ENCODE data around the gene FLT4. TPM values are rescaled to one million over a fixed set of nuclear protein-coding genes. Genes with fewer than 3 reads are reported as not detected.

FLT4 gene
- polyA plus RNA-seq, 1 donor (not counting 4 experiments of a cell fraction or from before 2014, with no cell fraction given) = not detected

GRCh38 chr5:180646963-180647305 lies 2.5 kb downstream of the FLT4 start:
- no peak for FAIRE-seq
- H3K4me3 ChIP-seq (ENCODE audit: control insufficient read depth in 2 of 3, extremely low read depth in 1 of 3, insufficient read depth in 2 of 3, low read depth in 1 of 3, low read length in 3 of 3) = no peak overlapping the region
- H4K20me1 ChIP-seq (ENCODE audit: control insufficient read depth, extremely low read depth, insufficient read depth, low read length) = no peaks in the 10 kb centered on the region
- no peaks in the 10 kb centered on the region for H3K9me1 ChIP-seq (ENCODE audit: control insufficient read depth, extremely low read depth, insufficient read depth, low read length)
- DNase-seq (ENCODE audit: low read depth, low spot score) = no peak
- H3K27ac ChIP-seq (ENCODE audit: control insufficient read depth, insufficient read depth, low read length) = no peak overlapping the region
- dilution Hi-C loops (cut with MboI; ENCODE audit: extremely low pct_ligation_motif_present, low sequenced_read_pairs) = no loop called here
- H3K9me3 ChIP-seq (ENCODE audit: control insufficient read depth, low read depth, low read length) = no peaks in the 10 kb centered on the region
- no peak for TF ChIP-seq EZH2 (IDR thresholded peaks at IDR 0.05; ENCODE audit: low read length)
- TF ChIP-seq, protein P1, sequence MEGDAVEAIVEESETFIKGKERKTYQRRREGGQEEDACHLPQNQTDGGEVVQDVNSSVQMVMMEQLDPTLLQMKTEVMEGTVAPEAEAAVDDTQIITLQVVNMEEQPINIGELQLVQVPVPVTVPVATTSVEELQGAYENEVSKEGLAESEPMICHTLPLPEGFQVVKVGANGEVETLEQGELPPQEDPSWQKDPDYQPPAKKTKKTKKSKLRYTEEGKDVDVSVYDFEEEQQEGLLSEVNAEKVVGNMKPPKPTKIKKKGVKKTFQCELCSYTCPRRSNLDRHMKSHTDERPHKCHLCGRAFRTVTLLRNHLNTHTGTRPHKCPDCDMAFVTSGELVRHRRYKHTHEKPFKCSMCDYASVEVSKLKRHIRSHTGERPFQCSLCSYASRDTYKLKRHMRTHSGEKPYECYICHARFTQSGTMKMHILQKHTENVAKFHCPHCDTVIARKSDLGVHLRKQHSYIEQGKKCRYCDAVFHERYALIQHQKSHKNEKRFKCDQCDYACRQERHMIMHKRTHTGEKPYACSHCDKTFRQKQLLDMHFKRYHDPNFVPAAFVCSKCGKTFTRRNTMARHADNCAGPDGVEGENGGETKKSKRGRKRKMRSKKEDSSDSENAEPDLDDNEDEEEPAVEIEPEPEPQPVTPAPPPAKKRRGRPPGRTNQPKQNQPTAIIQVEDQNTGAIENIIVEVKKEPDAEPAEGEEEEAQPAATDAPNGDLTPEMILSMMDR (optimal IDR thresholded peaks at IDR 0.05 in 1 of 3, IDR thresholded peaks at IDR 0.05 in 1 of 3, conservative IDR thresholded peaks at IDR 0.05 in 1 of 3; ENCODE audit: extremely low read depth in 1 of 3, insufficient read depth in 2 of 3, low read length in 3 of 3) = no peak
- H3K4me2 ChIP-seq (ENCODE audit: control insufficient read depth, extremely low read depth, insufficient read depth, low read depth, low read length) = no peak overlapping the region
- no peak overlapping the region for H2AFZ ChIP-seq (ENCODE audit: control insufficient read depth, low read length)
- H3K36me3 ChIP-seq (ENCODE audit: control insufficient read depth in 2 of 2, extremely low read depth in 1 of 2, insufficient read depth in 2 of 2, low read length in 2 of 2) = no peaks in the 10 kb centered on the region
- H3K79me2 ChIP-seq (ENCODE audit: control insufficient read depth, insufficient read depth, low read length) = no peaks in the 10 kb centered on the region
- peaks cover 38% of the 10 kb centered on the region for H3K27me3 ChIP-seq (ENCODE audit: control insufficient read depth, extremely low read depth, insufficient read depth, low read length)
- H3K4me1 ChIP-seq (ENCODE audit: control insufficient read depth, extremely low read depth, insufficient read depth, low read length) = no peaks in the 10 kb centered on the region
- no peak overlapping the region for H3K9ac ChIP-seq (ENCODE audit: control insufficient read depth, extremely low read depth, insufficient read depth, low read length)

GRCh38 chr5:180646289-180646962 lies 3.0 kb downstream of the FLT4 start:
- TF ChIP-seq, protein P1 (optimal IDR thresholded peaks at IDR 0.05 in 1 of 3, IDR thresholded peaks at IDR 0.05 in 1 of 3, conservative IDR thresholded peaks at IDR 0.05 in 1 of 3; ENCODE audit: extremely low read depth in 1 of 3, insufficient read depth in 2 of 3, low read length in 3 of 3) = no peak
- no peak for TF ChIP-seq EZH2 (IDR thresholded peaks at IDR 0.05; ENCODE audit: low read length)
- H3K4me2 ChIP-seq (ENCODE audit: control insufficient read depth, extremely low read depth, insufficient read depth, low read depth, low read length) = no peak overlapping the region
- no peak overlapping the region for H2AFZ ChIP-seq (ENCODE audit: control insufficient read depth, low read length)
- no peak overlapping the region for H3K9ac ChIP-seq (ENCODE audit: control insufficient read depth, extremely low read depth, insufficient read depth, low read length)
- dilution Hi-C loops (cut with MboI; ENCODE audit: extremely low pct_ligation_motif_present, low sequenced_read_pairs) = no loop called here
- no peak overlapping the region for H3K27ac ChIP-seq (ENCODE audit: control insufficient read depth, insufficient read depth, low read length)
- FAIRE-seq (no peak), DNase-seq (ENCODE audit: low read depth, low spot score) (no peak)
- H3K4me1 ChIP-seq (ENCODE audit: control insufficient read depth, extremely low read depth, insufficient read depth, low read length) = no peaks in the 10 kb centered on the region
- no peaks in the 10 kb centered on the region for H4K20me1 ChIP-seq (ENCODE audit: control insufficient read depth, extremely low read depth, insufficient read depth, low read length)
- H3K9me1 ChIP-seq (ENCODE audit: control insufficient read depth, extremely low read depth, insufficient read depth, low read length) = no peaks in the 10 kb centered on the region
- H3K36me3 ChIP-seq (ENCODE audit: control insufficient read depth in 2 of 2, extremely low read depth in 1 of 2, insufficient read depth in 2 of 2, low read length in 2 of 2) = no peaks in the 10 kb centered on the region
- no peaks in the 10 kb centered on the region for H3K79me2 ChIP-seq (ENCODE audit: control insufficient read depth, insufficient read depth, low read length)
- H3K4me3 ChIP-seq (ENCODE audit: control insufficient read depth in 2 of 3, extremely low read depth in 1 of 3, insufficient read depth in 2 of 3, low read depth in 1 of 3, low read length in 3 of 3) = no peak overlapping the region
- H3K9me3 ChIP-seq (ENCODE audit: control insufficient read depth, low read depth, low read length) = no peaks in the 10 kb centered on the region
- H3K27me3 ChIP-seq (ENCODE audit: control insufficient read depth, extremely low read depth, insufficient read depth, low read length) = peaks cover 33% of the 10 kb centered on the region
